Liver (tissue), 9 donors: ENCODE results near the gene ARPC4. TPM values are rescaled to one million over a fixed set of nuclear protein-coding genes. Genes with fewer than 3 reads are reported as not detected.

Experiments
- DNase-seq: peaks from one replicate; pipeline ENCODE4 v3.0.0-alpha.2; 2017; ENCODE audit warnings: low spot score
- H3K27ac ChIP-seq, 2 donors: one replicate each; pipeline ENCODE4 v1.7.0; 2013; ENCODE audit warnings: inconsistent platforms in 2 of 2, low read length in 2 of 2, control low read depth in 1 of 2, low read depth in 1 of 2, mild to moderate bottlenecking in 1 of 2
- H3K27me3 ChIP-seq, 4 donors: one replicate each; pipeline versions ENCODE4 v1.6.1 to v1.7.0; 2013; ENCODE audit warnings: low read length in 3 of 4, inconsistent platforms in 1 of 4, mild to moderate bottlenecking in 1 of 4, moderate library complexity in 1 of 4; ENCODE audit not compliant: control insufficient read depth in 4 of 4, insufficient read depth in 4 of 4
- H3K36me3 ChIP-seq, 4 donors: one replicate each; pipeline versions ENCODE4 v1.6.1 to v1.7.0; 2013; ENCODE audit warnings: low read length in 3 of 4, mild to moderate bottlenecking in 3 of 4, low read depth in 1 of 4, moderate library complexity in 1 of 4; ENCODE audit not compliant: control insufficient read depth in 4 of 4, insufficient read depth in 3 of 4
- H3K4me1 ChIP-seq, 4 donors: one replicate each; pipeline versions ENCODE4 v1.6.1 to v1.7.0; 2013; ENCODE audit warnings: low read length in 3 of 4, mild to moderate bottlenecking in 3 of 4, moderate library complexity in 1 of 4; ENCODE audit not compliant: control insufficient read depth in 4 of 4, insufficient read depth in 4 of 4
- H3K4me3 ChIP-seq, 3 donors: one replicate each; pipeline versions ENCODE4 v1.6.1 to v1.7.0; 2013; ENCODE audit warnings: low read length in 3 of 3, control low read depth in 1 of 3, low read depth in 1 of 3, mild to moderate bottlenecking in 1 of 3
- H3K9ac ChIP-seq, 2 donors: one replicate each; pipeline ENCODE4 v1.7.0; 2013; ENCODE audit warnings: low read length in 2 of 2, mild to moderate bottlenecking in 2 of 2, moderate library complexity in 2 of 2, control low read depth in 1 of 2, low read depth in 1 of 2
- H3K9me3 ChIP-seq, 4 donors: one replicate each; pipeline versions ENCODE4 v1.6.1 to v1.7.0; 2013; ENCODE audit warnings: low read length in 3 of 4; ENCODE audit not compliant: control insufficient read depth in 4 of 4
- EGR1 ChIP-seq, 2 donors: IDR thresholded peaks; 2 replicates each; pipeline ENCODE4 v1.6.1; 2016 to 2018; ENCODE audit warnings: antibody characterized with exemption in 2 of 2, low read depth in 2 of 2
- FOXA1 ChIP-seq: IDR thresholded peaks from 2 replicates; pipeline ENCODE4 v1.6.1; 2016; ENCODE audit warnings: antibody characterized with exemption
- FOXA2 ChIP-seq: IDR thresholded peaks from 2 replicates; pipeline ENCODE4 v1.6.1; 2016; ENCODE audit warnings: antibody characterized with exemption
- GABPA ChIP-seq, 2 donors: IDR thresholded peaks in 1 of 2; conservative IDR thresholded peaks in 1 of 2; 2 replicates each; pipeline ENCODE4 v1.6.1; 2016; ENCODE audit warnings: antibody characterized with exemption in 2 of 2, mild to moderate bottlenecking in 1 of 2, moderate library complexity in 1 of 2
- HNF4G ChIP-seq: IDR thresholded peaks from 2 replicates; pipeline ENCODE4 v1.6.1; 2016; ENCODE audit warnings: antibody characterized with exemption
- JUND ChIP-seq, 2 donors: IDR thresholded peaks; 2 replicates each; pipeline ENCODE4 v1.6.1; 2016; ENCODE audit warnings: antibody characterized with exemption in 2 of 2
- NR2F2 ChIP-seq: IDR thresholded peaks from 2 replicates; pipeline ENCODE4 v1.6.1; 2016; ENCODE audit warnings: antibody characterized with exemption
- RAD21 ChIP-seq, 2 donors: IDR thresholded peaks; 2 replicates each; pipeline ENCODE4 v1.6.1; 2016; ENCODE audit warnings: antibody characterized with exemption in 2 of 2, mild to moderate bottlenecking in 2 of 2
- RXRA ChIP-seq, 2 donors: IDR thresholded peaks; 2 replicates each; pipeline ENCODE4 v1.6.1; 2017 to 2018; ENCODE audit warnings: antibody characterized with exemption in 2 of 2, mild to moderate bottlenecking in 1 of 2
- SP1 ChIP-seq: IDR thresholded peaks from 2 replicates; pipeline ENCODE4 v1.6.1; 2018; ENCODE audit warnings: antibody characterized with exemption, mild to moderate bottlenecking
- TAF1 ChIP-seq: conservative IDR thresholded peaks from 2 replicates; pipeline ENCODE4 v1.6.1; 2016; ENCODE audit warnings: antibody characterized with exemption, mild to moderate bottlenecking
- YY1 ChIP-seq: IDR thresholded peaks from 2 replicates; pipeline ENCODE4 v1.6.1; 2016; ENCODE audit warnings: antibody characterized with exemption, mild to moderate bottlenecking
- WGBS: extraction: QIAGEN DNeasy Blood & Tissue Kit; methylation state at CpG from one replicate; pipeline ENCODE4 v1.1.7; 2013; 5-methylcytosine and 5-hydroxymethylcytosine counted together
- polyA plus RNA-seq, 2 donors: library from polyadenylated mRNA; stranded (reverse) in 1 of 2; unstranded in 1 of 2; fragments of 200-250 nt in 1 of 2; fragments of >200 nt in 1 of 2; fragmentation: Nextera tagmentation in 1 of 2; extraction: Ambion mirVana in 1 of 2; gene quantifications; one replicate each; pipeline versions ENCODE4 v1.2.1 to v1.2.3, GENCODE V29; 2013 to 2015
- total RNA-seq, 2 donors: library from RNA; depleted of rRNA; stranded (reverse); fragments of >200 nt; gene quantifications; one replicate each; pipeline ENCODE4 v1.2.3, GENCODE V29; 2014
- TF ChIP-seq, protein P1 (sequence below): IDR thresholded peaks from 2 replicates; pipeline ENCODE4 v1.6.1; 2016; ENCODE audit warnings: antibody characterized with exemption, mild to moderate bottlenecking
- TF ChIP-seq, protein P2 (sequence below): IDR thresholded peaks from 2 replicates; pipeline ENCODE4 v1.6.1; 2016; ENCODE audit warnings: antibody characterized with exemption
- TF ChIP-seq, protein P3 (sequence below): fragments of 150-350 bp; IDR thresholded peaks from 2 replicates; pipeline ENCODE4 v1.5.1; 2017; ENCODE audit warnings: improper control_type of control experiment, low read depth, low read length; ENCODE audit not compliant: missing input control
- TF ChIP-seq, protein P4 (sequence below): IDR thresholded peaks from 2 replicates; pipeline ENCODE4 v1.6.1; 2016; ENCODE audit warnings: antibody characterized with exemption
- donor health status: healthy.
- donor health status: healthy.
- donor health status: healthy.
- donor health status: healthy.
- donor health status: healthy.

The ARPC4 gene
- total and polyA plus RNA-seq, 4 donors: 22.1 to 53.6 (median 52.5) TPM

DNA sequence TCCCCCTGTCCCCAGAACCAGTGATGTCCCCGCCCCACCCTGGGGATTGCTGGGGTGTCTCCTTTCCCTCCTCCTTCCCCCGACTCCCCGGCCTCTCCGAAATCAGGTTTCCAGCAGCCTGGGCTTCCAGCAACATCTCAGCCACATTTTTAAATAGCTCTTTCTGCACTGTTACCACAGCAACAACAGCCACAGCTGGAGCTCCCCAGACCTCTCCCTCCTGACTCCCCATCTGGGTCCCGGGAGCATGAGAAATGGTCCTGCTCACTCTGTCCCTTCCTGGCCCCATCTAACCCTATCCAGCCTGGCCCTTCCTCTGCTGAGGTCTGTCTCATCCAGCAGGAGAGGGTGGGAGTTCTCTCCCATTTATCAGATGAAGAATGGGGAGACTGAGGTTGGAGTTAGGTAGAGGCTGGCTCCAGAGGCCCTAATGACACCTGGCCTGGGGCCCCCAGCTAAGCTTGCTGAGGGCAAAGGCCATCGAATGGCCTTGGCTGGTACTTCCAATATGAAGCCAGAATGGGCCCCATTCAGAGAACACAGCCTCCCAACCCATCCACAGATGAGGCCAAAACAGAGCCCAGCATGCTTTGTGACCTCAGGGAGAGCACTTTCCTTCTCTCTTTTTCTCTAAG lies 24.6 kb upstream of the ARPC4 start (continued):
- TF ChIP-seq, protein P1, sequence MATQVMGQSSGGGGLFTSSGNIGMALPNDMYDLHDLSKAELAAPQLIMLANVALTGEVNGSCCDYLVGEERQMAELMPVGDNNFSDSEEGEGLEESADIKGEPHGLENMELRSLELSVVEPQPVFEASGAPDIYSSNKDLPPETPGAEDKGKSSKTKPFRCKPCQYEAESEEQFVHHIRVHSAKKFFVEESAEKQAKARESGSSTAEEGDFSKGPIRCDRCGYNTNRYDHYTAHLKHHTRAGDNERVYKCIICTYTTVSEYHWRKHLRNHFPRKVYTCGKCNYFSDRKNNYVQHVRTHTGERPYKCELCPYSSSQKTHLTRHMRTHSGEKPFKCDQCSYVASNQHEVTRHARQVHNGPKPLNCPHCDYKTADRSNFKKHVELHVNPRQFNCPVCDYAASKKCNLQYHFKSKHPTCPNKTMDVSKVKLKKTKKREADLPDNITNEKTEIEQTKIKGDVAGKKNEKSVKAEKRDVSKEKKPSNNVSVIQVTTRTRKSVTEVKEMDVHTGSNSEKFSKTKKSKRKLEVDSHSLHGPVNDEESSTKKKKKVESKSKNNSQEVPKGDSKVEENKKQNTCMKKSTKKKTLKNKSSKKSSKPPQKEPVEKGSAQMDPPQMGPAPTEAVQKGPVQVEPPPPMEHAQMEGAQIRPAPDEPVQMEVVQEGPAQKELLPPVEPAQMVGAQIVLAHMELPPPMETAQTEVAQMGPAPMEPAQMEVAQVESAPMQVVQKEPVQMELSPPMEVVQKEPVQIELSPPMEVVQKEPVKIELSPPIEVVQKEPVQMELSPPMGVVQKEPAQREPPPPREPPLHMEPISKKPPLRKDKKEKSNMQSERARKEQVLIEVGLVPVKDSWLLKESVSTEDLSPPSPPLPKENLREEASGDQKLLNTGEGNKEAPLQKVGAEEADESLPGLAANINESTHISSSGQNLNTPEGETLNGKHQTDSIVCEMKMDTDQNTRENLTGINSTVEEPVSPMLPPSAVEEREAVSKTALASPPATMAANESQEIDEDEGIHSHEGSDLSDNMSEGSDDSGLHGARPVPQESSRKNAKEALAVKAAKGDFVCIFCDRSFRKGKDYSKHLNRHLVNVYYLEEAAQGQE: no peak
- TF ChIP-seq, protein P2, sequence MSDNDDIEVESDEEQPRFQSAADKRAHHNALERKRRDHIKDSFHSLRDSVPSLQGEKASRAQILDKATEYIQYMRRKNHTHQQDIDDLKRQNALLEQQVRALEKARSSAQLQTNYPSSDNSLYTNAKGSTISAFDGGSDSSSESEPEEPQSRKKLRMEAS: no peak

DNA sequence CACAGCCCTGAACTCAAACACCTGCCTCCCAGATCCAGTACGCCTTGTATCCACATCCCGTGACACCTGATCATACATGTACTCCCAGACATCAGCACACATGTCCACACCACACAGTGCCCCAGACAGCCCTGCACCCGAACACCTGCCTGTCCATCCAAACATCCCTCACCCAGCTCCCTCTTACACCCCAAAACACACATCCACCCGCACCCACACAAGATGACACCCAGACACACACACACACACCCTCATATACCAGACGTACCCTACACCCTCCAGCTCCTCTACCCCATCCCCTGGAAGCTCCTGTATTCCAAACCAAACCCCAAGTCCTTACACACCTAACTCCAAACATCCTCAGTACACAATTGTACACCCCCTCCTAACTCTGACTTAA lies 23.9 kb upstream of the ARPC4 start:
- peak overlapping the region; percentile 5 to 51 for H3K9ac ChIP-seq
- TF ChIP-seq JUND (IDR thresholded peaks at IDR 0.05): no peak
- TF ChIP-seq, protein P3, sequence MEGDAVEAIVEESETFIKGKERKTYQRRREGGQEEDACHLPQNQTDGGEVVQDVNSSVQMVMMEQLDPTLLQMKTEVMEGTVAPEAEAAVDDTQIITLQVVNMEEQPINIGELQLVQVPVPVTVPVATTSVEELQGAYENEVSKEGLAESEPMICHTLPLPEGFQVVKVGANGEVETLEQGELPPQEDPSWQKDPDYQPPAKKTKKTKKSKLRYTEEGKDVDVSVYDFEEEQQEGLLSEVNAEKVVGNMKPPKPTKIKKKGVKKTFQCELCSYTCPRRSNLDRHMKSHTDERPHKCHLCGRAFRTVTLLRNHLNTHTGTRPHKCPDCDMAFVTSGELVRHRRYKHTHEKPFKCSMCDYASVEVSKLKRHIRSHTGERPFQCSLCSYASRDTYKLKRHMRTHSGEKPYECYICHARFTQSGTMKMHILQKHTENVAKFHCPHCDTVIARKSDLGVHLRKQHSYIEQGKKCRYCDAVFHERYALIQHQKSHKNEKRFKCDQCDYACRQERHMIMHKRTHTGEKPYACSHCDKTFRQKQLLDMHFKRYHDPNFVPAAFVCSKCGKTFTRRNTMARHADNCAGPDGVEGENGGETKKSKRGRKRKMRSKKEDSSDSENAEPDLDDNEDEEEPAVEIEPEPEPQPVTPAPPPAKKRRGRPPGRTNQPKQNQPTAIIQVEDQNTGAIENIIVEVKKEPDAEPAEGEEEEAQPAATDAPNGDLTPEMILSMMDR: no peak
- TF ChIP-seq NR2F2: no peak
- no peak for TF ChIP-seq FOXA2
- no peak overlapping the region for H3K27ac ChIP-seq
- H3K36me3 ChIP-seq: peaks cover 0 to 8% (median 4%) of the 10 kb centered on the region in 4 donors
- 68% methylated on average over 5 of the region's 5 CpGs for WGBS
- peaks cover 8 to 28% (median 20%) of the 10 kb centered on the region in 4 donors for H3K4me1 ChIP-seq
- no peak for DNase-seq
- H3K9me3 ChIP-seq: no peaks in the 10 kb centered on the region
- peak overlapping the region; percentile 50 to 70 (median 68) for H3K4me3 ChIP-seq
- no peaks in the 10 kb centered on the region for H3K27me3 ChIP-seq

DNA sequence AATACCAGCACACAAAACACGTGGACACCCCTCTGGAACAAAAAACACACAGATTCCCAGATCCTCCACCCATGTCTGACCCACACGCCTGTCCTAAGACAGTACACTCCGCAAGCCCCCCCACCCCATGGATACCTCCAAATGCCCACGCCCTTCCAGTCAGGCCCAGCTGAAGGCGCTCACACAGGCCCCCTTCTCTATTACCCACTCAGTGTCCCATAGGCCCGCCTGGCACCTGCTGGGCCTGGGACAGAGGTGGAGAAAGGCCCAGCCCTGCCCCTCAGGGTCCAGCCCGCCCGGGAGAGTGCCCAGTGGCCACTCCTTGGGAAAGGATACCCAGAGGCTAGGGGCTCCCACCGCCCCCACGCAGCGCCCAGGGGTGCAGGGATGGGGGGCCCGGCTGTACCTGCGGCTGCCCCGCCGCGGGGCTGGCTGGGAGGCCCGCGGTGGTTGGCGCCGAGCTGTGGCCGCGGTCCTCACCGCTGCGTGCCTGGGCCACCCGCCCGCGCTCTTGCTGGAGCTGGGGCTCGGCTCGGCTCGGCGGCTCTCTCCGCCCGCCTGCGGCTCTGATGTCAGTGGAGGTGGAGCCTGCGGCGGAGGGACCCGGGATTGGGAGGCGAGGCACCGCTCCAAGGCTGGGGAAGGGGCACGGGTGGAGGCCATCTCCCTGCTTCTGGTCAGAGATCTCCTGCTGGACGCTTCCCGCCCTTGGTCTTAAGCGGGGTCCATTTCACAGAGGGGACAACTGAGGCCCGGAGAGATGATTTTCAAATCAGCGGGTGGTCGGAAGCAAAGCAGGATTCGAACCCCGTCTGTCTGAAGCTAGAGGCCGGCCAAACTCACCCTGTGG lies 23.2 kb upstream of the ARPC4 start, which contains the start of gene CAMK1:
Gene CAMK1, minus strand, starts transcription at position 522 of the 850 bp plus-strand sequence. CDS start 2,198 bp downstream, outside the sequence.
- Histone ChIP-seq H3K9me3 (no peaks in the 10 kb centered on the region), H3K4me1 (peaks cover 8 to 28% (median 22%) of the 10 kb centered on the region in 4 donors), H3K27ac (peak within 1 kb of the TSS; percentile 88 to 93), H3K9ac (peak within 1 kb of the TSS; percentile 59 to 74), H3K27me3 (no peaks in the 10 kb centered on the region), H3K36me3 (peaks cover 0 to 8% (median 4%) of the 10 kb centered on the region in 4 donors), H3K4me3 (peak within 1 kb of the TSS; percentile 50 to 70 (median 68))
- peak; percentile 70 for DNase-seq
- WGBS: 4% methylated on average over 49 of the region's 49 CpGs
- TF ChIP-seq, protein P4, sequence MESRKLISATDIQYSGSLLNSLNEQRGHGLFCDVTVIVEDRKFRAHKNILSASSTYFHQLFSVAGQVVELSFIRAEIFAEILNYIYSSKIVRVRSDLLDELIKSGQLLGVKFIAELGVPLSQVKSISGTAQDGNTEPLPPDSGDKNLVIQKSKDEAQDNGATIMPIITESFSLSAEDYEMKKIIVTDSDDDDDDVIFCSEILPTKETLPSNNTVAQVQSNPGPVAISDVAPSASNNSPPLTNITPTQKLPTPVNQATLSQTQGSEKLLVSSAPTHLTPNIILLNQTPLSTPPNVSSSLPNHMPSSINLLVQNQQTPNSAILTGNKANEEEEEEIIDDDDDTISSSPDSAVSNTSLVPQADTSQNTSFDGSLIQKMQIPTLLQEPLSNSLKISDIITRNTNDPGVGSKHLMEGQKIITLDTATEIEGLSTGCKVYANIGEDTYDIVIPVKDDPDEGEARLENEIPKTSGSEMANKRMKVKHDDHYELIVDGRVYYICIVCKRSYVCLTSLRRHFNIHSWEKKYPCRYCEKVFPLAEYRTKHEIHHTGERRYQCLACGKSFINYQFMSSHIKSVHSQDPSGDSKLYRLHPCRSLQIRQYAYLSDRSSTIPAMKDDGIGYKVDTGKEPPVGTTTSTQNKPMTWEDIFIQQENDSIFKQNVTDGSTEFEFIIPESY: no peak
- TF ChIP-seq JUND (IDR thresholded peaks at IDR 0.05): no peak
- TF ChIP-seq, protein P1: peak; percentile 8
- no peak for TF ChIP-seq HNF4G
- TF ChIP-seq NR2F2: no peak
- TF ChIP-seq FOXA2: no peak
- no peak for TF ChIP-seq RXRA (IDR thresholded peaks at IDR 0.05)
- peak; percentile 37 for TF ChIP-seq YY1
- TF ChIP-seq GABPA (IDR thresholded peaks at IDR 0.05 in 1 of 2, conservative IDR thresholded peaks at IDR 0.05 in 1 of 2): no peak
- TF ChIP-seq, protein P2: no peak
- TF ChIP-seq TAF1: no peak
- peak in 1 of 2 donors; percentile 32 for TF ChIP-seq RAD21 (IDR thresholded peaks at IDR 0.05)
- no peak for TF ChIP-seq EGR1 (IDR thresholded peaks at IDR 0.05; ENCODE audit: low read depth in 2 of 2)
- no peak for TF ChIP-seq SP1
- no peak for TF ChIP-seq FOXA1
